ENCODE measurements around the gene TMEM80.

Gene TMEM80

DNA sequence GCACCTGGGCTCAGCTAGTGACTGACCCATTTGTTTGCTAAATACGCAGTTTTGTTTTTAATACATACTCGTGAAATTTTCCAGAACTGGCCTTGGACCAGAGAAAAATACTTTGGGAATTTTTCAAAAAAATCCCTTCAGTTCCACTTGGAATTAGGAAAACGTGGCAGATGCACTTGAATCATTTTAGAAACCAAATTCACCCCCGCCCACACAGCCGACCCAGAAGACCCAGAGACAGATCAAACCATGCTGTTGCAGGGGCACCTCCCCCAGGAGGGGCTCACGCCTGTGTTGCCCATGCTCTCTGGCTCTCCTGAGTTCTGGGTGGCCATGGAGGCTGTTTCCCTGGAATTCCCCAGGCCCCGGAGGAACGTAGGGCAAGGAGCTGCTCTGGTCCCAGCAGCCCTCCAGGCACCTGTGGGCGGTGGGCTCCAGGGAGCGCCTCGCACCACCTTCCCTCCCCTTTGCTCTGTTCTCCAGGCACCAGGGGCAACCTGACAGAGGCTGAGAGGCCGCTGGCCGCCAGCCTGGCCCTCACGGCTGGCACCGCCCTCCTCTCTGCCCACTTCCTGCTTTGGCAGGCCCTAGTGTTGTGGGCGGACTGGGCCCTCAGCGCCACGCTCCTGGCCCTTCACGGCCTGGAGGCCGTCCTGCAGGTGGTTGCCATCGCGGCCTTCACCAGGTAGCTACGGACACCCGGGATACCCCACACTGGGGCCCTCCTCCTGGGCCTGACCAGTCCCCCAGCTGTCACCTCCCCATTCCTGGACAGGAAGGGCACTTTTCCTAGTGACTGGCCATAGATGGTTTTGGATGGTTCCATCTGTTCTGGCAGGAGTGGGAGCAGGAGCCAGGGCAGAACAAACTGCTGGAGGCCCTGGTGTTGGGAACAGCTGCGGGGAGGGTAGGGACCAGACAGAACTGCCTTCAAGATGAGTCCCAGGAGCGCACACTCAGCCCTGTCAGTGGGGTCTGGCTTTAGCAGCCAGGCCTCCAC lies 7.1 kb downstream of the TMEM80 start:
- DNase-seq = no peak

DNA sequence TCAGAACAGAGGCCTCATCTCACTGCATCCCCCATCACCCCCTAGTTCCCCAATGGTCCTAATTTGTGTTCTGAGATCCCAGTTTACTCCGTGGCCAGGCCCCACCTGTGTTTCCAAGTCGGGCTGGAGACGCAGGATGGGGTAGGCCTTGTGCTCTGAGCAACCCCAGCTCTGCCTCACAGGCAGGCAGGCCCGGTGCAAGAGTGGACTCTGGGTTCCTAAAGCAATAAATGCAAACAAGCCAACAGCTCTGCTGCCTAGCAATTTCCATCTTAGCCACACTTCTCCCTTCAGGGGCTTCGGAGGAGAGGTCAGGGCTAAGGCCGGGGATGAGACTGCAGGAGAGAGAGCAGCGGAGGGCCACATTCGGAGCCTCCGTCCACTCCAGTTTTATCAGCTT lies 7.9 kb downstream of the TMEM80 start:
- DNase-seq = no peak

DNA sequence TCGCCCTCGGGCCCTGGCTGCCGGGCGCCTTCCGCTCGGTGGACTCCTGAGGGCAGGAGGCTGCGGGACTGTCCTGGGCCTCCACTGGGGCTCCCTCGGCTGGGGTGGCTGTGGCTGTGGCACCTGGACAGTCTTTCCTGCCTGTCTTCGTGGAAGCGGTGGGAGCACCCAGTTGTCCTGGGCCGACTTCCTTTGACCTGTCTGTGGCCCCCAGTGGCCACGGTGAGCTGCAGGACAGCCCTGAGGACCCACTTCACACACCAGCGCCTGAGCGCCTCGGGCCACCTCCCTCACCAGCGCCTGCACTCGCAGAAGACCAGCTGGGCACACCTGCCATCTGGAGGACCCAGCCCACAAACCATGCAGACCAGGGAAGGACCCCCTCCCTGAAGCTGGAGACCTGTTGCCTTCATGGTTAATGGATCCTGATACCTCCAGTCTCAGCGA lies 8.6 kb downstream of the TMEM80 start:
- no peak for DNase-seq

DNA sequence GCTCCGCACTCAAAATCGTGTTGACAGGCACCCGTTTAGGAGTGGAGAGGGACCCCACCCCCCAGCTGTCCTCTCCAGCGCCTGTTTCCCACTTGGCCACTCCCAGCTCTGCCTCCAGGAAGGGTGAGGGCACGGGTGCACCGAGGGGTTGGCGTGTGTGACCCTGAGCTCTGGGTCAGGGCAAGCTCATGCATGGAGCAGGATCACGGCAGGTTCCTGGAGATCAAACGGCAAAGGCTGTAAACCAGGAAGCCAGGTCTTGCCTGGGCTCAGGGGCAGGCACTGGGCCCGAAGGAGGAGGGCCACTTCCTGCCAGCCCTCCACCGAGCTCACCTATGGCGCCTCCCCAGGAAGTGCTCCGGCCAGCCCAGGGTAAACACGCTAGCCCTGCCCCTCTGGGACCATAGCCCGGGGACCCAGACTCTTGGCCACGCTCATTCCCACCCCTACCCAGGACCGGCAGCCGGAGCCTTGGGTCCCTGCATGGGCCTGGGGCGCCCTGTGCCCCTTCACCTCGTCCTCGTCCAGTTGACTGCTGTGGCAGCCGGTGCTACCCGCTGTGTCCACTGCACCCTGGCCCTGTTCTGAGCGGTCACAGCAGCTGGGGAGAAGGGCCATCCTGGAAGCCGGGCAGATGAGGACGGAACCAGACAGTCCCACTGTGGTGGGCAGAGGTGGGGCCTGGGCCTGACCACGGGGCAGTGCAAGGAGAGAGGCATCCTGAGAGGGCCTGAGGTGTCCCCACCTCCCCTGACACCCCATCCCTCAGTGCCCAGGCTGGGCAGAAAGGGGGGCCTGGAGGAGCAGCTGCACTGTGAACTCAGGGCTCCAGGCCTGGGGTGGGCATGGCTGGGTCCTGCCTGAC lies 9.4 kb downstream of the TMEM80 start:
- DNase-seq = no peak

DNA sequence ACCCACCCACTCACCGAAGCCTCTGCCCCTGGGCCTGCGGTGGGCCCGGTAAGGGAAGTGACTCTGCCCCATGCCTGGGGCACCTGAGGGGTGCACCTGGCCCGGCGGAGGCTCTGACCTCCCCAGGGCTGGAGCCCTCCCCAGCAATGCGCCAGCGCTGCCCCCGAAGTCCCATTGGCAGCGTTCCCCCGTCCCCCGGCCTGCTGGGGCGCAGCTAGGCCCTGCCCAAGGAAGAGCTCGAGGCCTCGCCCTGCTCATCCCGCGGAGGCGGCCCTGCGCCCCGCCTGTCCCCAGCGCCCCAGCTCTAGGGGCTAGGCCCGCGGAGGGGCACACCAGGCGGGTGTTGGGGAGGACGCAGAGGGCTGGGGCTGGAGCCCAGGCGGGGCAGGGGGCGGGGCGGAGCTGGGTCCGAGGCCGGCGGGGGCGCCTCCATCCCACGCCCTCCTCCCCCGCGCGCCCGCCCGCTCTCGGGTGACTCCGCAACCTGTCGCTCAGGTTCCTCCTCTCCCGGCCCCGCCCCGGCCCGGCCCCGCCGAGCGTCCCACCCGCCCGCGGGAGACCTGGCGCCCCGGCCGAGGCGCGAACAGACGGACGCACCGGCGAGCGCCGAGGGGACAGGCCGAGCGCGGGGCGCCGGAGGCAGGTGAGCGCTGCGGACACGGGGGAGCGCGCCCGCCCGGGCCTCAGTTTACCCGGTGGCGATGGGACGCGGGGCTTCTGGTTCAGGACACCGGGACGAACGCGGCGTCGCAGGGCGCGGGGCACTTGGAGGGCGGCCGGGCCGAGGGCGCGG lies 10.2 kb downstream of the TMEM80 start, which contains the start of gene EPS8L2:
TSS of gene EPS8L2 (plus strand) at position 586 of the 793 bp plus-strand sequence. CDS start 3,177 bp downstream, outside the sequence.
- DNase-seq = no peak

DNA sequence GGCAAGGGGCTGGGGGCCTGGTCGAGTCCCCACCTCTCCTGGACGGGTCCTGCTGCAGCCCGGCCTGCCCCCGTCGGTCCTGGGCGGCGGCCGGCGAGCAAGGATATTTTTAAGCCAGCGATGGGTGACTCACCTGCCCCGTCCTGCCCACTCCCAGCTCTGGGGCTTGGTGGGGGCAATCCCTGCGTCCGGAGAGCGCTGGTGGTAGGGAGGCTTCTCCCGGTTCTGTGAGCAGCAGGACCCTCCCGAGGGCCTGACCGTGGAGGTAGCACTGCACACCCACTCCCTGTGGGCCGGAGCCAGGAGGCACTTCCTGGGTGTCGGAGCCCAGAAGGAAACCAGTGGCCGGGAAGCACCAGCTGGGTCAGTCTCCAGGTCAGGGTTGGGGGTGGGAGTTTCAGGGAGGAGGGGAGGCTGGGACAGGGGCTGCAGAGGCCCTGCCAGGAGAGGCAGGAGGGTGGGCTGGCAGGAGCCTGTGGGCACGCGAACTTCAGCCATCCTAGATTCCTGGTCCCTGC lies 10.9 kb downstream of the TMEM80 start:
- DNase-seq = no peak

DNA sequence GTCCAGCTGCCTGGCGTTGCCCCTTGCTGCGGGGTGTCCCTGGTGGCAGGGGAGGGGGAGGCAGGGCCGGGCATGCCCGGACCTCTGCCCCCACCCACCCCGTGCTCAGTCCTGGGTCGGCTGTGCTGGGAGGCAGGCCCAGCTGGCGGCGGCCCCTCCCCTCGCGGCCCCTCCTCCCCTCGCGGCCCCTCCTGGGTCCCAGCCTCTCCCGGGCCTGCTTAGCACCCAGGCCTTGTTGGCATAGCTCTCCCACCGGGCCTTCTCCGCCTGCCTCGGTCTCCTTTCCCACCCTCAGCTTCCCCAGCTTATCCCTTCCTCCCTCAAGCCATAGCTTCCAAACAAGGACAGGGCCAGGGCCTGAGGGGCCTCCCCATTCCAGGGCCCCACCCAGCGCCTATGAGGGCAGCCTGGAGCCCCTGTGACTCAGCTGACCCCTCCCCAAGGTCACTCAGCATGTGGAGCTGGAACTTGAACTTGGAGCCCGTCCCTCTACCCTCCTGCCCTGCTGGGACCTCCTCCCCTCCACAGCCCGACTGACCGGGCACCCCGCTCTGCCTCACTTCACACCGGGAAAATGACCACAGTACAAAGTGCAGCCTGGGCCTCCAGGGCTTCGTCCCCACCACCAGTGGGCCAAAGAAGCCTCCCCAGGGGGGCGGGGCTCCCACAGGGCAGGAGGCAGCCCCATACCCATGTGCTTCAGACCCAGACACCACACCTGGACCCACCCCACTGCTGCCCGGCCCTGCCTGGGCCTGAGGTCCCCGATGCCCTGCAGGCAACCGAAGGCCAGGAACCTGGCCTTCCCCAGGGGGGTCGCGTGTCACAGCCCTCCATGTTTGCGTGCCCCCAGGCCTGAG lies 11.6 kb downstream of the TMEM80 start:
- DNase-seq = no peak

DNA sequence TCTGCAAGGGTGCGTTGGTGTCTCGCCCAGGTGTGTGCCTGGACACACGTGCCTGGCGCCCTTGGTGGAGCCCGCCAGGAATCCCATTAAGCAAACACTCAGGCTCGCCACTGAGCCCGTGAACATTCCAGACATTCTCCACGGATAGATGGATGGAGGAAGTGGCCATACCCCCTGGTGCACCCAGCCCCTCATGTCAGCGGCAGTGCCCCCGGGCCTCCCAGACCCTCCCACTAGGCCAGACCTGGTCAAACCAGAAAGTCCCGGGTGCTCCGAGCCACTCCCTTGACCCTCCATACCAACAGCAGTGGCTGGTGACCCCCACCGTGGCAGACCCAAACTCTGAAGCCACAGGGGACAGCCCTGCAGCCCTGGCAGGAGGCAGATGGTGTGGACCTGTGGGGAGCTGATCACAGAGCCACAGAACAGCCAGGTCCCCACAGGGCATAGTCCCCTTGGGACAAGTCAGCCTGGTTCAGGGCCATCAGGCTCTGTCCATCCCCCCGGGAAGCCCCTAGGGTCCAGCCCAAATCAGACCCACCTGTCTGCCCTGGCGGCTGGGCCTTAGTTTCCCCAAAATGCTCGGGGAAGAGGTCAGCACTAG lies 12.3 kb downstream of the TMEM80 start:
- DNase-seq = no peak

DNA sequence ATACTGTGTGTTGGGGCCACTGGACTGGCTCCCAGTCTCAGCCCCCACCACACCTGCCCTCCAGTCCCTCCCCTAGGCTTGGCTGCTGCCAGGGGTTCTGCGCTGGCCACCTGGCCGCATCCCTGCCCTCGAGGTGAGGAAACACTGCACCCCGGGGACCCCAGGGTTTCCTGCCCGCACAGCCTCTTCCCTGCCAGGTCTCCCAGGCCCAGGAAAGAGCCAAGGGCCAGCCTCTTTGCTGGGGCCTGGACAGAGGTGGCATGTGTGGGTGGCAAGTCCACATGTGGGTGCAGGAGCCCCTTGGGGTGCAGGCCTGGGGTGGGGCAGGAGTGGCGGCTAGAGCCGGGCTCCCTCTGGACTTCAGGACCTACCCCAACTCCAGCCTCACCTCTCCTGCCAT lies 12.9 kb downstream of the TMEM80 start:
- DNase-seq = no peak

DNA sequence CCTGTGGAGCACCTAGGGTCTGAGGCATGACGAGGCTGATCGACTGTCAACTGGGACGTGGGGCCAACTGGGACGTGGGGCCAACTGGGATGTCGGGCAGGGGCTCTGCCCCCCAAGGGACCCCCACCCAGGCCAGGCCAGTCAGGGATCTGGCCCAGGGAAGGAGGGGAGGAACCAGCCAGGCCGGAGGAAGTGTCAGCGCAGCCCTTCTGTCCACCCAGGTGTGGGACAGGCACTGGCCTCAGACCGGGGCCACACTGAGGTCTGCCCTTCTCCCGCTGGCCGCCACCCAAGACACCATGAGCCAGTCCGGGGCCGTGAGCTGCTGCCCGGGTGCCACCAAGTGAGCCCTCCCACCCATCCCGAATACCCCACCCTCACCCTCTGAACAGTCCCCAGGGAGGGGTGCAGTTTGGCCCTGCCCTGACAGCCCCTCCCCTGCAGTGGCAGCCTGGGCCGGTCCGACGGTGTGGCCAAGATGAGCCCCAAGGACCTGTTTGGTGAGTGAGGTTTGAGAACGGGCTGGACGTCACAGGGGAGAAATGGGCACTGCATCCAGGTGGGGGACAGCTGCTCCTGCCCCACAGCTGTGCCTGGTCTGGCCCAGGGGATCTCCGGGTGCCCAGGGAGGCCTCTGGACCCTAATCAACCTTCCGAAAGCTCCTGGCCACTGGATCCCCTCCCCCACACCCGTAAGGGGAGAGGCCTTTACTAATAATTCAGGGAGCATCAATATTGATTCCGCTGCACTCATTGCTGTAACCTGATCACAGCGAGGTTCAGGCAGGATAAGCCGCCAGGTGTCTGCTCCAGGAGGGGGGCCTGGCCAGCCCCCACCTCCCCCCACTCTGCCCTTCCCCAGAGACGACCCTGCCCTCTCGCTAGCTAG lies 13.7 kb downstream of the TMEM80 start:
- no peak for DNase-seq

DNA sequence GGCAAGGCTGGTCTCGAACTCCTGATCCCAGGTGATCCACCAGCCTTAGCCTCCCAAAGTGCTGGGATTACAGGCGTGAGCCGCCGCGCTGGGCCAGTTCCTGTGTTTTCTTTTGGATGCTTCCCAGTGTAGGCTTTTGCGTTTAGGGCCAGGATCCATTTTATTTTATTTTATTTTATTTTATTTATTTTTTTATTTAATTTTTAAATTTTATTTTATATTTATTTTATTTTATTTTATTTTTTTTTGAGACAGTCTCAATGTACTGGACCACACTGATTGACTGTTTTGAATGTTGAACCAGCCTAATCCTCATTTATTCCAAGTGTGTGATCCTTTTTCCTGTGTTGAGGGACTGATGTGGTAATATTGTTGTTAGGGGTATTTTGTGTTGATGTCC lies 18.8 kb downstream of the TMEM80 start:
- no peak for DNase-seq

DNA sequence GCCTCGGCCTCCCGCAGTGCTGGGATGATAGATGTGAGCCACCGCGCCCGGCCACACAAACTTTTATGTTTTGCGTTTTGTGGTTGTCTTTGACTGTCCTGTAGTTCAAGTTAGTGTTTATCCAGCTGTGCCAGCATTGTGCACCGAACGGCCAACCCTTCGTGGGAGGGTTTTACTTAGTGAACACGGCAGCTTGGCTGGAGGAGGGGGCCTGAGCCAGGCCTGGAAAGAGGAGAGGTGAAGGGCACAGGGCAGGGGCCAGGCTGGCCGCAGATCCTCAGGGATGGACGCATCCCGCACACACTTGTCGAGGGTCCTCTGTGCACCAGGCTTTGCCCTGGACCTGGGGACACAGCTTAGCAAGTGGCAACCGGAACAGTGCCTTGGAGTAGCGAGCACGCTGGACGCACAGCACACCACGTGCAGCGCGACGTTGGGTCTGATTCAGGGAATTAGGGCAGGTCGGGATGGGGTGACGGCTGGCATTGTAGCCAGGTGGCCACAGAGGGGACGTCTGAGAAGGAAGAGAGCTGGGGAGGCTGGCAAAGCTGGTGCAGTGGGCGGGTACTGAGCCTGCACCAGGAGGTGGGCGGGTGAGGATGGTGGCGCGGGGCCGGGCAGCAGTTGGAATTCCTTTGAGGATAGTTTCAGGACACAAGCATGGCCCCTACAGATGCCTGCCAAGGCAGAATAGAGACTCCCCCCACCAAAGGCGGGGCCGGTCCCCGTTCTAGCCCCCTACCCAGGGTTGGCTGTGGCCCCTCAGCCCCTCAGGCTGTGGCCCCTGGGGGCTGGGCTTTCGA lies 23.8 kb downstream of the TMEM80 start:
- DNase-seq = no peak

DNA sequence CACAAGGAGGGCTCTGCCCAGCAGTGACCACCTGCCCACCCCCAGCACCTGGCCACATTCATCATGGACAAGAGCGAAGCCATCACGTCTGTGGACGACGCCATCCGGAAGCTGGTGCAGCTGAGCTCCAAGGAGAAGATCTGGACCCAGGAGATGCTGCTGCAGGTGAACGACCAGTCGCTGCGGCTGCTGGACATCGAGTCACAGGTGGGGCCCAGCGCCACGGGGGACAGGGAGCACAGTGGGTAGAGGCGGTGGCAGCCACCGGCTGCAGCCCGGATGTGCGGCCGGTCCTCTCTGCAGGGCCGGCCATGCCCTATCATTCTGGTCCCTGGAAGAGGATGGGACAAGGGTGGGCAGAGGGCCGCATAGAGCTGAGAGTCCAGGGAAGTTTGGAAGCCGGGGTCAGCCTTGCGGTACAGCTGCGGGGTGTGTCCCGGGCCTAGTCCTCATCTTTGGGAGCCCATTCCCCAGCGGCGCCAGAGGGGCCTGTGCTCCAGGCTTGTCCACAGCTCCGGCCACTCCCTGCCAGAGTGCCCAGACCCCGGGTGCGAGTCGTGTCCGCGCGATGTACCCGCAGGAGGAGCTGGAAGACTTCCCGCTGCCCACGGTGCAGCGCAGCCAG lies 24.5 kb downstream of the TMEM80 start:
- DNase-seq = no peak

DNA sequence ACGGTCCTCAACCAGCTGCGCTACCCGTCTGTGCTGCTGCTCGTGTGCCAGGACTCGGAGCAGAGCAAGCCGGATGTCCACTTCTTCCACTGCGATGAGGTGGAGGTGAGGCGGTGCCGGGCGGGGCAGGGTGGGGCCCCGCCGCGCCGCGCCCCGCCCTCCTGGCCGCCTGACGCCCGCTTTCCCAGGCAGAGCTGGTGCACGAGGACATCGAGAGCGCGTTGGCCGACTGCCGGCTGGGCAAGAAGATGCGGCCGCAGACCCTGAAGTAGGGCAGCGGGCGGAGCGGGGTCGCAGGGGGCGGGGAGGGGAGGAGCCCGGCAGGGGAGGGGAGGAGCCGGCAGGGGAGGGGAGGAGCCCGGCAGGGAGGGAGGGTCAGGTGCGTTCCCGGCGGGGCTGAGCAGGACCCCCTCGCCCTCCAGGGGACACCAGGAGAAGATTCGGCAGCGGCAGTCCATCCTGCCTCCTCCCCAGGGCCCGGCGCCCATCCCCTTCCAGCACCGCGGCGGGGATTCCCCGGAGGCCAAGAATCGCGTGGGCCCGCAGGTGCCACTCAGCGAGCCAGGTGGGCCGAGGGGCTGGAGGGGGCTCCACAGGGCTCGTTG lies 25.1 kb downstream of the TMEM80 start:
- DNase-seq = peak; percentile 84

DNA sequence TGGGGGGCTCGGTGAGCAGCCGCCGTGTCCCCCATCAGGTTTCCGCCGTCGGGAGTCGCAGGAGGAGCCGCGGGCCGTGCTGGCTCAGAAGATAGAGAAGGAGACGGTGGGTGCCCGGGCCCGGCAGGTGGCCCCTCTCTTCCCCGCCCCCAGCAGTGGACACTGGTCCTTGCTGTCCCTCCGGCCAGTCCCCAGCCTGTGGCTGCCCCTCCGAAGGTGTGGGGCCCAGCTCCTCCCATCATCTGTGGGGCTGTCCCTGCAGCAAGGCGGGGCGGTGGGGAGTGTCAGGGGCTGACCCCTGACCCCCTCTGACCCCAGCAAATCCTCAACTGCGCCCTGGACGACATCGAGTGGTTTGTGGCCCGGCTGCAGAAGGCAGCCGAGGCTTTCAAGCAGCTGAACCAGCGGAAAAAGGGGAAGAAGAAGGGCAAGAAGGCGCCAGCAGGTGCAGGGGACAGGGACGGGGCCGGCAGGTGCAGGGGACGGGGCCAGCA lies 25.7 kb downstream of the TMEM80 start:
- peak; percentile 79 for DNase-seq

DNA sequence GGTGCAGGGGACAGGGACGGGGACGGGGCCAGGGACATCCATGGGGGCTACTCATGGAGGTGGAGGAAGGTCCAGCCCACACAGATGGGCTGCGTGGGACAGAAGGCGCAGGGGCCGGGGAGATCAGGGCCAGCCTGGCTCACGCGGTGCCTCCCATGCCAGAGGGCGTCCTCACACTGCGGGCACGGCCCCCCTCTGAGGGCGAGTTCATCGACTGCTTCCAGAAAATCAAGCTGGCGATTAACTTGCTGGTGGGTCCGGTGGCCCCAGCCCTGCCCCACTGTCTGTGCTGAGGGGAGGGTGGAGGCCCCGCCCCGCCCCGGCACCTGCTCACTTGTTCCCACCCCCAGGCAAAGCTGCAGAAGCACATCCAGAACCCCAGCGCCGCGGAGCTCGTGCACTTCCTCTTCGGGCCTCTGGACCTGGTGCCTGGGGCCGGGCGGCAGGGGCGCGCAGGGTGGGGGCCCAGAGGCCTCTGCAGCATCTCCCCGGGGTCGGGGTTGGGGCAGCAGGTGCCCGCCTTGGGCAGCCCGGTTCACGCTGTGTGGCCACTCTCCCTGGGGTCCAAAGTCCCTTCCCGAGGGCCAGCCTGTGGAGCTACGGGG lies 26.2 kb downstream of the TMEM80 start:
- peak; percentile 92 for DNase-seq

DNA sequence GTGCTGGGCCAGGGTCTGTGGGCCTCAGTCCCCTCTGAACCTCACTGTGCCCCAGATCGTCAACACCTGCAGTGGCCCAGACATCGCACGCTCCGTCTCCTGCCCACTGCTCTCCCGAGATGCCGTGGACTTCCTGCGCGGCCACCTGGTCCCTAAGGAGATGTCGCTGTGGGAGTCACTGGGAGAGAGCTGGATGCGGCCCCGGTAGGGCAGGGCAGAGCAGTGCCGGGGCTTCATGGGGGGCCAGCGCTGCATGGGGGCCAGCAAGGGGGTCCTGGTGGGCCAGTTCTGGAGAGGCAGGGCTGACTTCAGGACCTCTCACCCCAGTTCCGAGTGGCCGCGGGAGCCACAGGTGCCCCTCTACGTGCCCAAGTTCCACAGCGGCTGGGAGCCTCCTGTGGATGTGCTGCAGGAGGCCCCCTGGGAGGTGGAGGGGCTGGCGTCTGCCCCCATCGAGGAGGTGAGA lies 26.8 kb downstream of the TMEM80 start:
- no peak for DNase-seq

All from RPMI8226 (cell line).